ENCODE results near the gene ARPC5L.
A peak's percentile ranks its signal among the peaks of the same experiment; 100 is the strongest.
"Not testable (repeated sequence)": the region's sequence is repeated elsewhere in the genome, so short reads cannot be mapped to it uniquely, and the experiment has no call there.

The ARPC5L gene

DNA sequence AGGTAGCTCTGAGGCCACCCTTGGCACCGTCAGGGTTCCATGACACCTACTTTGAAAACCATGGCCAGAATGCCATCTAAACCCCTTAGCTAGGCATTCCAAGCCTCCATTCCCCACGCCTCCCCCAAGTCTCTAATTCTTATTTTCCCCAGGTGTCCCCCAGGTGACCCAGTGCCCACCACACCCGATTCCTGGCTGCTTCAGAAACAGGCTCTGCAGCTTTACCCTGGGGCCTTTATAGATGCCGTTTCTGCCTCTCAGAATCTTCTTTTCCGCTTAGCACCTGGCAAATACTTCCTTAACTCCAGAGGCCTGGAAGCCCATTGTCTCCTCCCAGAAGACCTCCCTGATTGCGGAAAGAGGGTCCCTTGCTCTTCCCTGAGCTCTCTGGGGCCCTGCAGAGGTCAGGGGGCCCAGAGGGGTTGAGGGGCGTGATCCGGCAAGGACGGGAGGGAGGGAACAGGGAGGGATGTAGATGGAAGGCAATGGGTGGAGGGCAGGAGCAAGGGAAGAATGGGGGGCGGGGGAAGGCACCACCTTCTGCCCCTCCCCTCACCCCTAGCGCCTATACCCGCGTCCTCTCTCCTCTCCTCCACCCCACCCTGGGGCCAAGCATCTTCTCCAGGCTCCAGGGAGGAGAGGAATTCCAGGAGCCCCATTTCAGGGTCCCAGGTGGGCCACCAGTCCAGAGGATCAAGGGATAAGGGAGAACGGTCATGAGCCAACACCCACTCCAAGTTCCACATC is 20.7 kb upstream of the ARPC5L start:
- DNase-seq: no peak

DNA sequence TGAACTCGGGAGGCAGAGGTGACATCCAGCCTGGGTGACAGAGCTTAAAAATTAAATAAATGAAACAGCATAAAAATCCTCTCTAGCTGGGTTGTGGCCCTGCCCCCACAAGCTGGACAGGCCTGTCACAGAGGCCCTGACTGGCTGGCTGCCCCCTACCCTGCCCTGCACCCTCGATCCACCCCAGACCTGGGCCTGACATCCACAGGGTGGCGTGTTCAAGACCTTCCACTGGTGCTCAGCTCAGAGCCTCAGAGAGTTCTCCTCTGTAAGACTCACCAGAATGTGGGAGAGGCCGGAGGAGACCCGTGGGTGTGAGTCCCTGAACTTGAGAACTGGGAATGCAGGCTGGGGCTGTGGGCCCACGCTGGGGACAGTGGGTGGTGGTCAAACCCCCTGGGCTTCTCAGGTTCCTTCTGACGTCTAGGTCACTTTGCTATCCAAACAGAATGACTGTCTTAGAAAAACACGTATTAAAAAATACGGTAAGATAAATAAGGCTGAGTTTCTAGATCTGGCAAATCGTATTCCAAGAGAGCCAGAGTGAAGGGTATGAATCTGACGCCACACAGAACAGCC is 18.4 kb upstream of the ARPC5L start:
- no peak for DNase-seq

DNA sequence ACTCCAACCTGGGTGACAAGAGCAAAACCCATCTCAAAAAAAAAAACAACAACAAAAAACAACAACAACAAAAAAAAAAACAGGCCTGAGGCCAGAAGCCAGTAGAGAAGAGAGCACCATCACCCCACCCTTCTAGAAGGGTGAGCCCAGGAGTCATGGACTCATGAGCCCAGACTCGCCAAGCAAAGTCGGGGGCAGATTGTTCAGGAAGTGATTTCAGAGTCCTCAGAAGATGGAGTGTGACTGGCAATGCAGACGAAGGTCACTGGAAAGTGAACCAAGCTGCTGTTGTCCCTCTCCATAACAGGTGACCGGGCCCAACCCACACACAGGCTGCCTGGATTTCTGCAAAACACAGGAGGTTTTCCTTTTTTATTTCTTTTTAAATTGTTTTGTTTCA is 17.6 kb upstream of the ARPC5L start:
- DNase-seq: no peak

DNA sequence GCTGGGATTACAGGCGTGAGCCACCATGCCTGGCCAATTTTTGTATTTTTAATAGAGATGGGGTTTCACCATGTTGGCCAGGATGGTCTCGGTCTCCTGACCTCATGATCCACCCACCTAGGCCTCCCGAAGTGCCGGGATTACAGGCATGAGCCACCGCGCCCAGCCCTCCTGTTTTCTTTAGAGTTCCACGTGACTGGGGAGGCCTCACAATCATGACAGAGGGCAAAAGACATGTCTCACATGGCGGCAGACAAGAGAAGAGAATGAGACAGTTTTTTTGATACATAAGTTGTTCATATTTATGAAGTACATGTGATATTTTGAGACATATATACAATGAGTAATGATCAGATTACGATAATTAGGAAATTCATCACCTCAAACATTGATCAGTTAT is 15.5 kb upstream of the ARPC5L start:
- DNase-seq: not testable (repeated sequence)

DNA sequence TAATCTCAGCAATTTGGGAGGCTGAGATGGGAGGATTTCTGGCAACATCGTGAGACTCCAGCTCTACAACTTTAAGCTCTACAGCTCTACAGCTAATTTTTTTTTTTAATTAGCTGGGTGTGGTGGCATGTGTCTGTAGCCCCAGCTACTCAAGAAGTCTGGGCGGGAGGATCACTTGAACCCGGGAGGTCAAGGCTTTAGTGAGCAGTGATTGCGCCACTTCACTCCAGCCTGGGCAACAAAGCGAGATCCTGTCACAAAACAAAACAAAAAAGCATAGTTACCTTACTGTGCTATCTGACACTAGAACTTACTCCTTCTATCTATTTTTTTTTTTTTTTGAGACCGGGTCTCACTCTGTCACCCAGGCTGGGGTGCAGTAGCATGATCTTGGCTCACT is 15.0 kb upstream of the ARPC5L start:
- no peak for DNase-seq

DNA sequence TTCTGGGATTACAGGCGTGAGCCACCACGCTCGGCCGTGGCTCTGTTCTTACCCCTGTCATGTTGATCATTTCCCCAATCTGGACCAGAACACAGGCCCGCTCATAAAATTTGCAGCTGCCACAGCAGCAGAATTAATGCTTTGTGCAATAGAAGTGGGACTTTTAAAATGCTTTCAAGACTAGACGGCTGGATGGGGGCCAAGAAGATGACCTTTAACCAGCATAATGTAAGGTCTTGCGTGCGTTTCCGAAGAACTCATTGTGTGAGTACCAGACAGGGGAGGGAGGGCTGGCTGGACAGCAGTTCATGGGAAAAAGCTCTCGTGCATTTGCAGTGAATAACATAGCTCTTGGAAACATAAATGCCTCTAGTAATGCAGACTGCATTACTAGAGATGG is 12.1 kb upstream of the ARPC5L start:
- no peak for DNase-seq

DNA sequence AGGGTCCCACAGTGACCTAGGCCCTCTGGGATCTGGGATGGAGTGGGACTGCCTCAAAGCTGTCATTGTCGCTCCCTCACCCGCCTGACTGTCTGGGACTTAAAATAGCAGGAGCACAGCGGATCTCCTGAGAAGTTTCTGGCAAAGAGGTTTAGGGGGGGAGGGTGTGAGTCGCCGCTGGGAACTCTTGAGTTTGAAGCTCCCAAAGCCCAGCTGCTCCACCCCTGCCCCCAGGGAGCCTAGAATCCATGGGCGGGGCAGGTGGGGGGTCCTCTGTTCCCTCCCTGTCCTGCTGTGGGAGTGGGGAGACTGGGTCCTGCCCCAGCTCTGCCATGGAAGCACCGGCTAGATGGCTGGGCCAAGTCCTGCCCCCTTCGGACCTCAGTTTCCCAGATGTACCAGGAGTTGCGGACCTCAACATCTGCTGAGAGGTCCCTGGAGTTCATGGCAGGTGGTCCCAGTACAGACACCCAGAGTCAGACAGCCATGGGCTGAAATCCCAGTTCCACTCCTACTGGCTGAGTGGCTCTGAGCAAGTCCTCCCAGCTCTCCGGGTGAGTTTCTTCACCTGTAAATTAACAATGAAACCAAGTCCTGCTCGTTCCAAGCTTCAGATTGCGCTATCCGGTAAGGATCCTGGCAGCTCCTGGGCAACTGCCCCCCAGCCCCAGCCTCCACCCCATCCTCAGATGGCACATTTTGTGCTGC is 9.7 kb upstream of the ARPC5L start:
- DNase-seq: no peak

DNA sequence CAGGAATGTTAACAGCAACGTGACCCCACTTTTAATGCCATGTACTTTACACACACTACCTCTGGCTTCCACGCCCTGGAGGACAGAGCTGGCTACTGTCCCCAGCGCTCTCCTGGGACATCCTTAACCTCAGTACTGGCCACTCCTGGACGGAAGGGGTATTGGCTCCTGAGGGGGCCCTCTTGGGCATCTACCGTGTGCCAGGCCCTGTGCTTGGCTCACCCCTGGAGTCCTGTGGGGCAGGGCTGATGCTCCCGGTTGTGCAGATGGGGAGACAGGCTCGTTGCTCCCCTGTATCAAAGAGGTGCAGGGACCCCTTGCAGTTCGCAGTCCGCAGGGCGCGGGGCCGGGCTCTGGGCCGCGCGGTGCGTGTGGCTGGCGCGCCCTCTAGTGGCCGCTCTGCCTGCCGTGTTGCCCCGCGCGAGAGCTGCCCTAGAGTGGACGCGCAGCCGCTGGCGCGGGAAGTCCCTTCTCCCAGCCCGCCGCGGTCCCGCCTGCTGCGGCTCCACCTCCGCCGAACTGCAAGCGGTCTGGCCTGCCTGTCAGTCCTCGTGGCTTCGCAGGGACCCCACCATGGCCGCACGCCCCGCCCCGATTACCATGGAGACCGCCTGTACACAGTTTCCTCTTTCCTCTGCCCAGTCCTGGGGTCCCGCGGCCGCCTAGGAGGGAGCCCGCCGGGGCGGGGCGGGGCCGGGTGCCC is 8.9 kb upstream of the ARPC5L start, which contains the start of gene WDR38:
Gene WDR38, plus strand, starts transcription at position 632 of the 703 bp plus-strand sequence. CDS start 72 bp downstream, outside the sequence.
- peak; percentile 92 to 93 for DNase-seq

DNA sequence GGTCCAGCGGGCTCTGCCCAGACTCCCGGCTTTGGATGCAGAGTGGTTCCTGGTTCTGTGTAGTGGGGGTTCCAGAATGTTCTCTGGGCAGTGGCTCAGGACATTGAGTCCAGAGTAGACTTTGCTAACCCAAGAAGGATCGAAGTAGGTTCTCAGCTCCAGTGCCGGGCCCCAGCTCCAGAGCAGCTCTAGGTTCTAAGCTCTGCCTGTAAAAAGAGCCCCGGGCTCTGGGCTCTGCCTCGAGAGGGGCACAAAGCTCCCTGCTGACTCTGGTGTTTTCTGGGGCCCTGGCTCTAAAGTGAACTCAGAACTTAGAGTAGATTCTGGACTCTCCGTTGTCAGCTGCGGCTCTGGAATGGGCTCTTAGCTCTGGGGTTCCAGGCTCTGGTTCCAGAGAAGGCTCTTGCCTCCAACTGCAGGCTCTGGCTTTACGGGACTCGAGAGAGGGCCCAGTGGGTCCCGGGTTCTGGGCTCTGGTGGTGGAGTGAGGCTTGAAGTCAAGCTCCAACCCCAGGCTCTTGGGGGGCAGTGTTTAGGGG is 8.3 kb upstream of the ARPC5L start:
- no peak for DNase-seq

DNA sequence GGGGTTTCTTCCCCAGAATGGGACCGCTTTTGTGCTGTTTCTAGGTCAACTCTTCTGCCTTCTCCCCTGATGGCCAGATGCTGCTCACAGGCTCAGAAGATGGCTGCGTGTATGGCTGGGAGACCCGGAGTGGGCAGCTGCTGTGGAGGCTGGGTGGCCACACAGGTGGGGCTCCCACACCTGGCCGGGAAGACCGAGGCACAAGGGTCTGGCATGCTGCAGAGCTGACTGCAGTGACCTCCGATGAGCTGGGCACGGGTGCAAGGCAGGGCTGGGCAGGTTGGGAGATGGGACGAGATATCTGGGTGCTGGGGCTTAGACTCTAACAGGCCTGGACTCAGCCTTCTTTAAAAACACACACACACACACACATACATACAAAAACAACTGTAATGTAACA is 7.8 kb upstream of the ARPC5L start:
- no peak for DNase-seq

DNA sequence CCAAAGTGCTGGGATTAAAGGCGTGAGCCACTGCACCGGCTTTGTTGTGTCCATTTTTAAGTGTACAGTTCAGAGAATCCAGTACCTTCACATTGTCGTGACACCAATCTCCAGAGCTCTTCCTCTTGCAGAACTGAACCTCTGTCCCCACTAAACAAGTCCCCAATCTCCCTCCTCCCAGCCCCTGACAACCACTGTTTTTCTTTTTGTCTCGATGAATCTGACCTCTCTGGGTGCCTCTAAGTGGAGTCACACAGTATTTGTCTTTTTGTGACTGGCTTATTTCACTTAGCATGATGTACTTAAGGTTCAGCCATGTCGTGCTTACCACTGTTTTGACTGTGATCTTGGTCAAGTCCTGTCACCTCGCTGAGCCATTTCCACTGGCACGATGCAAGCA is 7.1 kb upstream of the ARPC5L start:
- no peak for DNase-seq

DNA sequence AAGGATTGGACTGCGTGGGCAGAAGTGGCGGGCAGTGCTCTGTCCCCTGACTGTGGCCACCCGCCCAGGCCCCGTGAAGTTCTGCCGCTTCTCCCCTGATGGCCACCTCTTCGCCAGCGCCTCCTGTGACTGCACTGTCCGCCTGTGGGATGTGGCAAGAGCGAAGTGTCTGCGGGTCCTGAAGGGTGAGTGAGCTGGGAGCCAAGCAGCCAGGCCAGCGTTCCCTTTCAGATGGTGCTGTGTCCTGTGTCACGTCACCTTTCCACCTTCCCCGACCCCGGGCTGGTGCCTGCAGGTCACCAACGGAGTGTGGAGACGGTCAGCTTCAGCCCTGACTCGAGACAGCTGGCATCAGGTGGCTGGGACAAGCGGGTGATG is 6.4 kb upstream of the ARPC5L start:
- no peak for DNase-seq

DNA sequence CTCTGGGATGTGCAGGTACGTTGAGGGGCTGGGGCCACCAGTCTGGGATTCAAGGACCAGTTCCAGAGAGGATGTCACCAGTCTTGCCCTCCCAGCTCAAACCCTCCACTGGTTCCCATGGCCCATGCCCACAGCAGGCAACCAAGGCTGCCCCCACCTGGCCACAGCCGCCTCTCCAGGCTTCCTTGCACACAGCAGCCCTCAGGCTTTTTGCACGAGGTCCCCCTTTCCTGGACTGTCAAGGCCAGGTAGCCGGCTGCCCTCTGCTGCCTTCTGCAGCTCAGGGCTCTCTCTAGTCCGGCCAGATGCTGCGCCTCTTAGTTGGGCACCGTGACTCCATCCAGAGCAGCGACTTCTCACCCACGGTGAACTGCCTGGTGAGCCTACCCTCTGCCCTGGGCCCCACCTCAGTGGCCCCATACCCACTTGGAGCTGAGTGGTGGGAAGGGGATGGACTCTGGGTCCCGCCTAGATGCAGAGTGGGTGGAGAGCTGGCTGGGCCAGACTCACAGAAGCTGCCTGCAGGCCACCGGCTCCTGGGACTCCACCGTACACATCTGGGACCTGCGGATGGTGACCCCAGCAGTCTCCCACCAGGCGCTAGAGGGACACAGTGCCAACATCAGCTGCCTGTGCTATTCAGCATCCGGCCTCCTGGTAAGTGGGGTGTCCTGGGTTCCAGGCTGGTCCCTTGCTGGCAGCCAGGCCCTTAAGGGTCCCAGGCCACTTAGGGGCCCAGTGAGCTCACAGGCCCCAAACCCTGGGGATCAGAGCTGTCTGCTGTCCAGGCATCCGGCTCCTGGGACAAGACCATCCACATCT is 5.8 kb upstream of the ARPC5L start:
- no peak for DNase-seq

DNA sequence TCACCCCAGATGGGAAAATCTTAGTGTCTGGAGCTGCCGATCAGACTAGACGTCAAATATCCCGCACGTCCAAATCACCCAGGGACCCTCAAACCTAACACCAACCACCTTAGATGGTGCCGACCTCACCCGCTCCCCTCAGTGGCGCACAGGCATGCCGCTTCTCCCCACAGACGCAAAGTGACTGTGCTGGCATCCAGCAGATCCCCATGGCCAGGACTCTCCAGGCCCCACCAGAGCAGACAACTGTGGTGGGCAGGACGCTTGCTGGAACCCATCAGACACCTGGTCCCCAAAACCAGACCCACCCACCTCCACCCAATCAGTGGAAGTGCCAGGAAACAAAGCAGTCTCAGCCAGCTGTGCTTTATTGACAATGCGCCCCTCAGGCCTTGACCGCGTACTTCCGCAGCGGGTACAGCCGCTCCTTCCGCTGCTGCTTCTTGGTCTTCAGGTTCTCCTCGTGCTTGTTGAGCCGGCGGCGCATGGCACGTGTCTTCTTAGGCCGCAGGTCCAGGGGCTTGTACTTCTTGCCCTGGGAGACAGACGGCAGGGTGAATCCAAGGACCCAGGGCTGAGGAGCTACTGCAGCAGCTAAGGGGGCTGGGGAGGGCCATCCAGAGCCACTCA is 4.3 kb upstream of the ARPC5L start:
- no peak for DNase-seq

DNA sequence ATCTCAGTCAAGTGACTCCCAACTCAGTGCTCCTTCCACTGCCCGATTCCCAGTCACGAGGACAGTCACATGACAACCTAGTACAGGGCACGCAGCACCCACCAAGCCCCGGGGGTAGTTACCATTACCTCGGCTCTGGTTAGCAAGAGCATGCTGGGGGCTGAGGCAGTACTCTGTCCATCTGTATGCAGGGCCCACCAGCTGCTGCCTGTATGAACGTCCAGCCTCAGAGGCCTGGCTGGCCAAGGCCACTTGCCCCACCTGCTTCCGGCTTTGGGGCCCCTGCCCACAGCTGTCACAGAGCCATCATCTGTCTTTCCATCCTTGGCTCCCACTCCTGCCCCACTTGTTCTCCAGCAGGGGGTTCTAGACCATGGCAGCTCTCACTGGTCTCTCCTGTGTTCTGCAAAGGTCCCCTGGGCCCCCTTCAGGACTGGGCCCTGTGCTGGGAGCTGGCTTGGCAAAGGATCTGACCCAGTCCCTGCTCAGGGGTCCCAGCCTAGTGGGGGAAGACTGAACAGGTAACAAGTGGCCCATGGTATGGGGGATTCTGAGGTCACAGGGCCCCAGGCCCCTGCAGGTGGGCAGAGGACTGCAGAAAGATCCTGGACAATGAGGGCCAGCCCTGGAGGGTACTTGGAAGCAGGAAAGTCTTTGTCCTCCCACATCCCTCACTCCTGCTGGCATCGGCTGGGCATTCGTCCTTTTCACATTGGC is 3.4 kb upstream of the ARPC5L start:
- no peak for DNase-seq

DNA sequence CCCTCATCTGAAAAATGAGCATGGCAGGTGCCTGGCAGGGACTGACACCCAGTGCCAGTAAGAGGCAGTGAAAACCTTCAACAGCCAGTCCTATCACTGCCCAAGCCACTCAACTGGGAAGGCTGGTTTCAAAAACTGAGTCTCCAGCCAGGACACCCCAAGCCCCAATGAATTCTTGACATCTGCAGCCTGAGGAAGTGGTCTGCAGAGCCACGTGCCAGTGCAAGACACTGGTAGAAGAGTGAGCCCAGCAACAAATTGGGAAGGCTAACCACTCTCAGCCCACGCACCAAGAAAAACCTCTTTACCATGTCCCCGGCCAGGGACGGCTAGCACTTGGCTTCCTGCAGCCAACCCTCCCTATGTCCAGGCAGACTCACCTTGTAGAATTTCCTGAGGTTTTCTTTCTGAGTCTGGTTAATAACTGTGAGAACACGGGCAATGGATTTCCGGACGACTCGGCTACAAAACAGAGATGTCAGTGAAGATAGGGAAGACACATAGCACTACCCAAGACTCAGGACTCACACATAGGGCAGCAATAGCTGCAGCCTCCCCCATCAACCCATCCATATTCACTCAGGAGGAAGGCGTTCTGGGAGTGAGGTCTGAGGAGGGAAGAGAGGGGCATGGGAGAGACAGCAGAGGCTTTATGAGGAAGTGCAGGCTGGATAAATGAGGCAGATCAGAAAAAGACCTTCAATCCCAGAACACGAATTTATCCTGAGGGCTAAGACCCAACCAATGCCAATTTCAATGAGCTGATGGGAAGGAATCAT is 1.9 kb upstream of the ARPC5L start:
- no peak for DNase-seq

DNA sequence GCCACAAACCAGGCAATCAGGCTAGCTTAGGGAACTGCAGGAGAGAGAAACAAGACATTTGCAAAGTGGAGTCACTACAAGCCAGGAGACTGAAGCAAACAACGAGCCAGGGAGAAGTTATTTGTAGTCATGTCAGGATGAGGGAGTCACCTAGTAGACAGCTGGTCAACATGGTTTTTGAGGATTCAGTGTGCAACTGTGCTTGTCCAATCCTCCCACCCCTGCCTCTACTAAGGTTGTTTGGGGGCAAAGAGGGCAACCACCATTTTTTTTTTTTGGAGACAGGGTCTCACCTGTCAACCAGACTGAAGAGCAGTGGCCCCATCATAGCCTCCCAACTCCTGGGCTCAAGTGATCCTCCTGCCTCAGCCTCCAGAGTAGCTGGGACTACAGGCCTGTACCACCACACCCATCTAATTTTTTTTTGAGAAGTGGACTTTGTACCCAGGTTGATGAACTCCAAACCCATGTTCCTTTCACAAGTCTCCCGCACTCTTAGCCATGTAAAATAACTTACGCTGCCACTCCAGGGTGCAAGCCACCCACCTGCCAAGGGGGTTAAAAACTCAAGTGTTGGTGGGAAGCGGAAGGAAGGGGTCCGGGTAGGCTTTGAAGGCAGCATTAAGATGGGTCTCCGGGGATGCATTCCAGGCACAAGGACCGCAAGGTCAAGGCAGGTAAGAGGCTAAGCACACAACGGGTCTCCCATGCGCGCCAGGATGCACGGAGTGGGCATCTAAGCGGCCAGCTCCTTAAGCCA is 1.2 kb upstream of the ARPC5L start:
- no peak for DNase-seq

DNA sequence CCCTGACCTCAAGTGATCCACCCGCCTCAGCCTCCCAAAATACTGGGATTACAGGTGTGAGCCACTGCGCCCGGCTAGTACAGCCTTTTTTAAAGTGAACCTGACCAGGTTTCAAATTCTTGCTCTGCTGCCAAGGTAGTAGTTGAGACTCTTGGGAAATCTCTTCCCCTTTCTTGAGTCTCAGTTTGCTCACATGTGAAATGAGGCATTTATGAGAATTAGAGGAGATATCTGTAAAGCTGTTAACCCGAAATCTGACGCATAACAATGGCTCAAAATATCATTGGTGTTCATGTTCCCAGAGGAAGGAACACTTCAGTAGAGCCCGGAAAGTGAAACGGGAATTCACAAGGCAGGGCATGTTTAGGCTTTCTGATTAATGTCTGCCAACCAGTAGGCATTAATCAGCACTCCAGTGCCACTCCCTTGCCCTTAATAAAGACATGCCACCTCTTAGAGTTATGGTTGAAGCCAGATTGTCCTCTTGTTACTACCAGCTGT is 1.5 kb downstream of the ARPC5L start:
- DNase-seq: no peak

Measured in CD4-positive, alpha-beta T cell treated with Interleukin-4 for 1 hour (primary cell).